Measurements from ENCODE around the gene THSD4. TPM values are rescaled to one million over a fixed set of nuclear protein-coding genes. Genes with fewer than 3 reads are reported as not detected.

The THSD4 gene
- total RNA-seq, 1 experiment from 2014 or later: 29.3 TPM

DNA sequence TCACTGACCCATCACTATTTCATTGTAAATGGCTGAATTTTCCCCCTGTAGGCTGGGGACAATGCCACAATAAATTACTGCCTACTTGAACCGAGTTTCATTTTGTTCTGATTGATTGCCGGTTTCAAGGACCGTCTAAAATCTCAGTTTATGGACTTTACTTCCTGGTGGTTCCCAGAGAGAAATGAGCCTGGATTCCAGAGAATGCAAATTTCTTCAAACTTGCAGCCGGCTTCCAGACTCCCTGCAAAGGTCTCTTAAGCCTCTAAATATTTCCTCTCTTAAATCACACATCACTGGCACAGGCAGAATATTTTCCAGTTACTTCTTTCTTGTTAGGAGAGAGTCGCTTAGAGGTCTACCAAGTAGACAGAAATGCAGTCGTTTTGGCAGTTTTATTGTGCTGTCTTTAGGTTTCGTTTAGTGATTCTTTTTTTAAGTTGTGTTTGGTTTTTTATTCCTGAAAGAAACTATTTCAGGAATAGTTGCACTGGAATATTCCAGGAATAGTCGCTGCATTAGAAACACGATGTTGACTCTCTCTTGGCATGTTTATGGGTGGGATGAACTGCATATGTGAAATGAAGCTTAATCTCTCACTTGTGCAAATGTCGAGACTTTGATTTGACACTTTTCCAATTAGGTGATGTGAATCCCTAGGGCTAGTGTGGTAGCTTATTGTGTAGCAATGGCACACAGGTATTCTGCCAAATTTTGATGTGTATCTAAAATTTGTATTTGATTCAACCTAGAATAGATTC is 411.0 kb downstream of the THSD4 start:
- intact Hi-C loops (cut with micrococcal nuclease; ENCODE audit: unreplicated experiment): no loop called here
- DNase-seq: no peak
- Histone ChIP-seq H3K4me1 (replicated peaks; ENCODE audit: insufficient read depth) (no peaks in the 10 kb centered on the region), H2AFZ (no peak overlapping the region), H3K9me3 (ENCODE audit: insufficient read depth, low read depth) (no peaks in the 10 kb centered on the region), H4K20me1 (ENCODE audit: insufficient read depth) (no peaks in the 10 kb centered on the region), H3F3A (ENCODE audit: insufficient read depth, low read depth) (no peaks in the 10 kb centered on the region), H3K27me3 (ENCODE audit: insufficient read depth, low read depth) (no peaks in the 10 kb centered on the region), H3K4me2 (no peak overlapping the region), H3K36me3 (ENCODE audit: low read depth) (no peaks in the 10 kb centered on the region), H3K4me3 (no peak overlapping the region), H3K27ac (no peak overlapping the region), H3K9me2 (ENCODE audit: insufficient read depth) (no peaks in the 10 kb centered on the region), H3K79me2 (ENCODE audit: low read depth) (no peaks in the 10 kb centered on the region)
- BruUV-seq (replicated peaks): no TSS peak
- no peak for TF ChIP-seq EZH2 (IDR thresholded peaks at IDR 0.05; ENCODE audit: low read depth)
- TF ChIP-seq, protein P1, sequence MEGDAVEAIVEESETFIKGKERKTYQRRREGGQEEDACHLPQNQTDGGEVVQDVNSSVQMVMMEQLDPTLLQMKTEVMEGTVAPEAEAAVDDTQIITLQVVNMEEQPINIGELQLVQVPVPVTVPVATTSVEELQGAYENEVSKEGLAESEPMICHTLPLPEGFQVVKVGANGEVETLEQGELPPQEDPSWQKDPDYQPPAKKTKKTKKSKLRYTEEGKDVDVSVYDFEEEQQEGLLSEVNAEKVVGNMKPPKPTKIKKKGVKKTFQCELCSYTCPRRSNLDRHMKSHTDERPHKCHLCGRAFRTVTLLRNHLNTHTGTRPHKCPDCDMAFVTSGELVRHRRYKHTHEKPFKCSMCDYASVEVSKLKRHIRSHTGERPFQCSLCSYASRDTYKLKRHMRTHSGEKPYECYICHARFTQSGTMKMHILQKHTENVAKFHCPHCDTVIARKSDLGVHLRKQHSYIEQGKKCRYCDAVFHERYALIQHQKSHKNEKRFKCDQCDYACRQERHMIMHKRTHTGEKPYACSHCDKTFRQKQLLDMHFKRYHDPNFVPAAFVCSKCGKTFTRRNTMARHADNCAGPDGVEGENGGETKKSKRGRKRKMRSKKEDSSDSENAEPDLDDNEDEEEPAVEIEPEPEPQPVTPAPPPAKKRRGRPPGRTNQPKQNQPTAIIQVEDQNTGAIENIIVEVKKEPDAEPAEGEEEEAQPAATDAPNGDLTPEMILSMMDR (conservative IDR thresholded peaks at IDR 0.05): no peak
- ChIA-PET POLR2A (ENCODE audit: unreplicated experiment) (no interaction called here), CTCF (no interaction called here)

GRCh38 chr15:71529361-71529760 is 414.1 kb downstream of the THSD4 start:
- Histone ChIP-seq H3K4me2 (no peak overlapping the region), H2AFZ (no peak overlapping the region), H3K9me3 (ENCODE audit: insufficient read depth, low read depth) (no peaks in the 10 kb centered on the region), H4K20me1 (ENCODE audit: insufficient read depth) (no peaks in the 10 kb centered on the region), H3K4me1 (replicated peaks; ENCODE audit: insufficient read depth) (no peaks in the 10 kb centered on the region), H3K27me3 (ENCODE audit: insufficient read depth, low read depth) (no peaks in the 10 kb centered on the region), H3K4me3 (no peak overlapping the region), H3K36me3 (ENCODE audit: low read depth) (no peaks in the 10 kb centered on the region), H3F3A (ENCODE audit: insufficient read depth, low read depth) (no peaks in the 10 kb centered on the region), H3K79me2 (ENCODE audit: low read depth) (no peaks in the 10 kb centered on the region), H3K27ac (no peak overlapping the region), H3K9me2 (ENCODE audit: insufficient read depth) (no peaks in the 10 kb centered on the region)
- no TSS peak for BruUV-seq (replicated peaks)
- DNase-seq: no peak
- intact Hi-C loops (cut with micrococcal nuclease; ENCODE audit: unreplicated experiment): no loop called here
- ChIA-PET POLR2A (ENCODE audit: unreplicated experiment) (no interaction called here), CTCF (no interaction called here)
- no peak for TF ChIP-seq EZH2 (IDR thresholded peaks at IDR 0.05; ENCODE audit: low read depth)
- TF ChIP-seq, protein P1 (conservative IDR thresholded peaks at IDR 0.05): no peak

DNA sequence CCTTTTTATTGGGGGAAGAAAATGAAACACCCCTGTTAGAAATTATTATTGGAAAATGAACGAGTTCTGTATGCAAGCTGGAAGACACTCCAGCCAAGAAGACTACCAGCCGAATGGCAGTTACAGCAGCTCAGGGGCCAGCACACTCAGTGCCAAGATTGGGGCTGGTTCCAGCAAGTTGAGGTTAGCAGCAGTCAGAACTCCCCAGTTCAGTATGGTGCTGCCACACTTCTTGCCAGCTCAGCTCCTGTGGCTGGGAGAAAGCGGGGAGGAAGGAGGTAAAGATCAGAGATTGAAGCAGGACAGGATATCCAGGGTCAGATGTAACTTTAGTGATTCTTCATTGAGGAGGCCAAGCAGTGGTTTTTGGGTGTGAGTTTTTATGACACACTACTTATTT is 414.8 kb downstream of the THSD4 start:
- no peak for TF ChIP-seq EZH2 (IDR thresholded peaks at IDR 0.05; ENCODE audit: low read depth)
- TF ChIP-seq, protein P1 (conservative IDR thresholded peaks at IDR 0.05): no peak
- intact Hi-C loops (cut with micrococcal nuclease; ENCODE audit: unreplicated experiment): loop anchor here (5.0 kb wide), 3 partner anchors 122 to 627 kb away; no protein-coding TSS in a partner anchor
- H3F3A ChIP-seq (ENCODE audit: insufficient read depth, low read depth): no peaks in the 10 kb centered on the region
- no peak overlapping the region for H2AFZ ChIP-seq
- H4K20me1 ChIP-seq (ENCODE audit: insufficient read depth): no peaks in the 10 kb centered on the region
- no peak for DNase-seq
- ChIA-PET POLR2A (ENCODE audit: unreplicated experiment) (no interaction called here), CTCF (no interaction called here)
- H3K36me3 ChIP-seq (ENCODE audit: low read depth): no peaks in the 10 kb centered on the region
- H3K4me3 ChIP-seq: no peak overlapping the region
- no peaks in the 10 kb centered on the region for H3K27me3 ChIP-seq (ENCODE audit: insufficient read depth, low read depth)
- no TSS peak for BruUV-seq (replicated peaks)
- H3K4me1 ChIP-seq (replicated peaks; ENCODE audit: insufficient read depth): no peaks in the 10 kb centered on the region
- no peaks in the 10 kb centered on the region for H3K79me2 ChIP-seq (ENCODE audit: low read depth)
- no peak overlapping the region for H3K27ac ChIP-seq
- H3K9me3 ChIP-seq (ENCODE audit: insufficient read depth, low read depth): no peaks in the 10 kb centered on the region
- no peak overlapping the region for H3K4me2 ChIP-seq
- no peaks in the 10 kb centered on the region for H3K9me2 ChIP-seq (ENCODE audit: insufficient read depth)
